ENCODE measurements around the gene HIC1.

The HIC1 gene

DNA sequence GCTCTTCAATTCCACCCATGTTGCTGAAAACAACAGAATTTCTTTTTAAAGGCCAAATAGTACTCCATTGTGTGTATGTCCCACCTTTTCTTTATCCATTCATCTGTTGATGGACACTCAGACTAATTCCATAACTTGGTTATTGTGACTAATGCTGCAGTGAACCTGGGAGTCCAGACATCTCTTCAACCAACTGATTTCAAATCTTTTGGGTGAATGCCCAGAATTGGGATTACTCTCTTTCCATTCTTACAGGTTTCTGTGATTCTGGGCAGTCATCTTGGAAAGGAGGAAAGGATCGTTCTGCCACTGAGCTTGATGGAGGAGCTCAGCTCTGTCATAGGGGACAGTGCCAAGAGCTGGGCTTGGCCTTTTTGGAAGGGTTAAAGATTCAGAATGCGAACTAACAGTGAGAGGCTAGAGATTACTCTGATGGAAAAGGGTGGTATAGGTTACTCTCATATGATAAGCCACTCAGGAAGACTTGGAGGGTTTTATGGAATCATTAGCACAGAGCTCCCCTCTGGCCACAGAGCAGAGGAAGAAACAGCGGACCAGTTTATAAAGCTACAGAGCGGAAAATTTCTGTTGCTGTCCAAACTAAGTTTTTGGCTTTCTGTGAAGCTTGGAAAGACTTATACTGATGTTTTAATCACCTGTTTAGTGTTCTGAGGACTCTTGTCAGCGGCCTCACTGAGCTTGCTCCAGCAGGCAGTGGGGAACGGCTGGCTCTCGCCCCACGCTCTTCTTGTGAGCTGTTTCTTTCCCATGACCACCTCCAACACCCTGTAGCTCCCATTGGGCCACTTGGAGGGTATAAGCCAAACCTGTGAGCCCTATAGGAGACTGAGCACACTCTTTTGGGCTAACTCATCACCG, 48.3 kb downstream of the HIC1 start:
- no peak for DNase-seq (ENCODE audit: low spot score)

DNA sequence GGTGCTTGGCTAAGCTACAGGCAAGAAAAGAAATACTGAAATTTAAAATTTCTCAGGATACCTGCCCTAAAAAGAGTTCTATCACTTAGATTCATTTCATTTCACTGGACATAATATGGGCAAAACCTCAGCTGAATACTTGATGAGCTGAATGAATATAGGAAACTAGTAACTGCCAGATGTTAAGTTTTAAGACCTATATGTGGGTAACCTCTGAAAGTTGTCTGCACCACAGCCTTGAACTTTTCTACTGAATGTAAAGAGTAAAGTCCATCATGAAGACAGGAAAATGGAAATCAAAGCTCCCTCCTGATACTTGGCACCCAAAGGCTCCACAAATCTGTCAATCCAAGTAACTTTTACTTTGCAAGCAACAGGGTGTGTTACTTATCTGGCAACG, 50.8 kb downstream of the HIC1 start:
- no peak for DNase-seq (ENCODE audit: low spot score)

DNA sequence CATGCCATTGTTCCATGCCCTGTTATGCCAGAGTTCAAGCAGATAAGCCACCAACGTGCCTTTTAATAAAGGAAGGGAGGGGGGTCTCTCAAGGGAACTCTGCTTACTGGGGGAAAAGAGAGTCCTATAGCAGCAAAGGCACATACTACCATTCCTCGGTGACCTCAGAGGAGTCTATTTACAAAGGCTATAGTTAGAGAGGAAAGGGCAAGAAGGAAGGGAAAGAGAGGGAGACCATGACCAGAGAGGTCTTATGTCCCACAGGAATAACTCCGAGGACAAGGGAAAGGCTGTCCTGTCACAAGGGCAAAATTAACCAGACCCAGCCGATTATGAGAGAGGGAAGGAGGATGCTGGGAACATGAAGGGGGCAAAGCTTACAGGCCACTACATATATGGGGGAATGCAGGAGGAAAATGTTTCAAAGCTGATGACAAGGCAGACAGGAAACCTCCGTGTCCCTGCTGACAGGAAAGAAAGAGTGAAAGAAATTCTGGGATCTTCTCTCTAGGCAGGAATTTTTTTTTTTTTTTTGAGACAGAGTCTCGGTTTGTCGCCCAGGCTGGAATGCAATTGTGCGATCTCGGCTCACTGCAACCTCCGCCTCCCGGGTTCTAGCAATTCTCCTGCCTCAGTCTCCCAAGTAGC, 51.5 kb downstream of the HIC1 start:
- no peak for DNase-seq (ENCODE audit: low spot score)

DNA sequence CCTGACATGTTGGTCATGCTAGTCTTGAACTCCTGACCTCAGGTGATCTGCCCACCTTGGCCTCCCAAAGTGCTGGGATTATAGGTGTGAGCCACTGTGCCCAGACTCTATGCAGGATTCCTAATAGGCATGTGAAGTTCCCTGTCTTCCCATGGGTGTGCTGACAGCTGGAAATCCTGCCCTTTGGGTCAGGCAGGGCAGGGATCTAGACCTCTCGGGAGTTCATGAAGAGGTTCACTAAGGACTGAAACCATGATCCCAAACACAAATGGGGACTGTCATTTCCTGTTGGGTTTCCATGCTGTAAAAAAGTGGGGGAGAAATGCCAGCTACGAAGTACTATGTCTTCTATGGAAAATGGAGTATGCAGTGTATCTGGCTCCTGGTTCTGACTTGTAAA, 52.1 kb downstream of the HIC1 start:
- no peak for DNase-seq (ENCODE audit: low spot score)

DNA sequence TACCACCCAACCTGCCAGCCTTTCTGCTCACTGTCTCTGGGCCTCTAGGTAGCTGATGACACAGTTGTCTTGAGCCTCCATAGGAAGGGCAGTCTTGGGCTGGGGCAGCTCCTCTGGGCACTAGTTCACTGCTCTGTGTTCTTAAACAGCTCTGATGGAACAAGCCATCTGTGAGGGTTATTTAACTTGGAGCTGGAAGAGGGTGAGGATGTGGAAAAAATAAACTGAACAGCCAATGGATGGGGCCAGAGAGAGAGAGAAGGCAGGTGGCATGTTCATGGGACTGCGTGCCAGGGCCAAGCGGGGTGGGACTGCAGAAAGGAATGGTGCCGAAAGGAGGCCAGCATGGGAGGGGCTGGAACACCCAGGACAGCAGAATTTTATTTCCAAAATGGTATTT, 52.6 kb downstream of the HIC1 start:
- no peak for DNase-seq (ENCODE audit: low spot score)

DNA sequence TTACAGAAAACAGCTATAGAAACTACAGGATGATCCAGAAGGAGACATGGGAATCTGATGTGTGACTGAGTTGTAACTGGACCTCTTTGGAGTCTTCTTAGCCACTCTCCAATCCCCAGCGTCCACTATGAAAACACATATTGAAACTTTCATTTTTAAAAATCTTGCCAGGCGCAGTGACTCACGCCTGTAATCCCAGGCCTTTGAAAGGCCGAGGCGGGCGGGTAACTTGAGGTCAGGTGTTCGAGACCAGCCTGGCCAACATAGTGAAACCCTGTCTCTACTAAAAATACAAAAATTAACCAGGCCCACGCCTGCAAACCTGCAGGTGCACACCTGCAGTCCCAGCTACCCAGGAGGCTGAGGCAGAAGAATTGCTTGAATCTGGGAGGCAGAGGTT, 53.3 kb downstream of the HIC1 start:
- DNase-seq (ENCODE audit: low spot score): no peak

DNA sequence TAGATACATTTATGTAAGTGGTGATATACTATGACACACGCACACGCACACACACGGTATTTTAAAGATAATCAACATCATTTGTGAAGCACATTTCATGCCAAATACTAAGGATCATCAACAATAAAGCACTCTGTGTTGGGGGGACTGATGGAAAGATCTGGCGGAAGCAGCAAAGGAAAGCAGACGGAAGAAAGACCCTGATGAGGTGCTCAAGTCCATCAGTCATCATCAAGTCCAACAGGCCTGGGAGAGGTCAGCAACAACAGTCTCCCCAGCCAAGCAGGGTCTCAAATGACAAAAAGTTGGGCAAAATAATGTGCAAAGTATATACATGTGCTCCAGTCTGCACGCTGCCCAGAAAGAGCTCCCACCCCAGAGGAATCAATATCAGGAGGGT, 55.5 kb downstream of the HIC1 start:
- no peak for DNase-seq (ENCODE audit: low spot score)

DNA sequence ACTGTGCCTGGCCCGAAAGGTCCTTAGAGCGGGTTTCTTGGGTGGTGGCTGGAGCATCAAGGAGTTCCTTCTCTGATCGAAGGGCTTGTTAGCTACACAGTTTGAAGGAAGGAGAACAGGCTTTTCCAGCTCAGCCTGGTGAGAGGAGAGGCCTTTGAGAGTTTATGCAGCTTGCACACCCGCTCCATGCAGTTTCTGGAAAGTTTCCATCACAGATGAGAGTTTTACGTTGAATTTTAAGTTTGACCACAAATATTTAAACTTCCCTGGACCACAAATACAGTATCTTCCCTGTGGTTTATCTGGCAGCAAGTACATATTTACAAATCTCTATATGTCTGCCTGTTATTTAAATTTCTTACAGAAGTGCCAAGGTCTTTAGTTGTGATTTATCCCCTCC, 56.8 kb downstream of the HIC1 start:
- no peak for DNase-seq (ENCODE audit: low spot score)
